Measurements from ENCODE around the gene CFAP45. TPM values are rescaled to one million over a fixed set of nuclear protein-coding genes. Genes with fewer than 3 reads are reported as not detected.
"Not testable (repeated sequence)": the region's sequence is repeated elsewhere in the genome, so short reads cannot be mapped to it uniquely, and the experiment has no call there.

Gene CFAP45
- polyA plus RNA-seq, 1 of the 3 experiments (the other 2 are of a cell fraction): 0.74 TPM

DNA sequence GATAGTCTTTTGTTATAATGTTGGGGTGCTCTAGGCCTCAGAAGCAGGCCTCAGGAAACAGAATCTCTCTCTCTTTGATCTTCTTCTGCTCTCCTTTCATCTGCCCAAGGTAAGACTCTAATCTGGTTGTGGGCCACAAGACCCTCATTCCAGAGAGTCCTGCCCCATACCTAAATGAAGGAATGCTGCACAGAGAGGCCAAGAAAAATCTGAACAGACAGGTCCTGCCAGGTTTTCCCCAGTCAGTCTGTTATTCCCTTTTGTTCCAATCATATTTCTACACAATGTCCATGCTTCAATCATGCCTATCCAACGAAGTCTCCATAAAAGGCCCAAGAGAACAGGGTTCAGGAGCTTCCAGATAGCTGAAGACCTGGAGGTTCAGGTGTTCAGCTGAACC lies 7.0 kb upstream of the CFAP45 start:
- H3K9me2 ChIP-seq: no peaks in the 10 kb centered on the region

DNA sequence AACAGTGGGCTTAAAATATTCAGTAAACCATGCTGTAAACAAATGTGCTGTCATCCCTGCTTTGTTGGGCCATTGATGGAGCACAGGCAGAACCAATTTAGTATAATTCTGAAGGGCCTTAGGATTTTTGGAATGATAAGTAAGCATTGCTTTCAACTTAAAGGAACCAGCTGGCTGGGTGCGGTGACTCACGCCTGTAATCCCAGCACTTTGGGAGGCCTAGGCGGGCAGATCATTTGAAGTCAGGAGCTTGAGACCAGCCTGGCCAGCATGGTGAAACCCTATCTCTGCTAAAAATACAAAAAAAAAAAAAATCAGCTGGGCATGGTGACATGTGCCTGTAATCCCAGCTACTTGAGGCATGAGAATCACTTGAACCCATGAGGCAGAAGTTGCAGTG lies 4.1 kb upstream of the CFAP45 start:
- H3K9me2 ChIP-seq; H3K4me1 ChIP-seq (ENCODE audit: control insufficient read depth in 1 of 2, insufficient read depth in 2 of 2, low read depth in 1 of 2, low read length in 1 of 2); H2AFZ ChIP-seq (ENCODE audit: low read depth); H3K36me3 ChIP-seq (replicated peaks in 1 of 2; ENCODE audit: control insufficient read depth in 1 of 2, insufficient read depth in 2 of 2, low read length in 1 of 2); H3K4me3 ChIP-seq (ENCODE audit: low read depth in 2 of 2, low read length in 1 of 2); DNase-seq; H3F3A ChIP-seq (replicated peaks; ENCODE audit: insufficient read depth); H3K27ac ChIP-seq (ENCODE audit: low read depth in 2 of 2, low read length in 1 of 2); H4K20me1 ChIP-seq (ENCODE audit: insufficient read depth); POLR2A ChIA-PET; H3K79me2 ChIP-seq (ENCODE audit: insufficient read depth); H3K9me3 ChIP-seq; H3K4me2 ChIP-seq; H3K9ac ChIP-seq; H3K27me3 ChIP-seq (ENCODE audit: insufficient read depth): not testable (repeated sequence)
- 76% methylated on average over 3 of the region's 3 CpGs for WGBS (ENCODE audit: low lambda C conversion rate)
- CTCF ChIA-PET: interaction anchor here (1.3 to 3.3 kb wide), 3 partner anchors 12 to 103 kb away, joined by 3 to 18 read pairs (median 5); no protein-coding TSS in a partner anchor

More for the DNA sequence above, 7.0 kb upstream of the CFAP45 start:
- ChIA-PET CTCF (interaction anchor here (1.4 to 3.3 kb wide), 4 partner anchors 13 to 100 kb away, joined by 3 to 18 read pairs (median 4); no protein-coding TSS in a partner anchor), POLR2A (no interaction called here)
- peaks cover 12 to 25% of the 10 kb centered on the region in 2 experiments; a peak in 3 of 4 replicates for H3K4me1 ChIP-seq (ENCODE audit: control insufficient read depth in 1 of 2, insufficient read depth in 2 of 2, low read depth in 1 of 2, low read length in 1 of 2)
- WGBS (ENCODE audit: low lambda C conversion rate): 36% methylated on average over 1 of the region's 1 CpG
- peaks cover 6% of the 10 kb centered on the region for H3F3A ChIP-seq (replicated peaks; ENCODE audit: insufficient read depth)
- H3K79me2 ChIP-seq (ENCODE audit: insufficient read depth): no peaks in the 10 kb centered on the region
- no peak overlapping the region for H3K27ac ChIP-seq (ENCODE audit: low read depth in 2 of 2, low read length in 1 of 2)
- no peaks in the 10 kb centered on the region for H4K20me1 ChIP-seq (ENCODE audit: insufficient read depth)
- H3K4me2 ChIP-seq: no peak overlapping the region
- H3K9me3 ChIP-seq: no peaks in the 10 kb centered on the region
- no peak overlapping the region for H3K4me3 ChIP-seq (ENCODE audit: low read depth in 2 of 2, low read length in 1 of 2)
- no peak overlapping the region for H3K9ac ChIP-seq
- H3K36me3 ChIP-seq (replicated peaks in 1 of 2; ENCODE audit: control insufficient read depth in 1 of 2, insufficient read depth in 2 of 2, low read length in 1 of 2): no peaks in the 10 kb centered on the region
- no peak for DNase-seq
- no peak overlapping the region for H2AFZ ChIP-seq (ENCODE audit: low read depth)
- no peaks in the 10 kb centered on the region for H3K27me3 ChIP-seq (ENCODE audit: insufficient read depth)
- TF ChIP-seq, protein P1, sequence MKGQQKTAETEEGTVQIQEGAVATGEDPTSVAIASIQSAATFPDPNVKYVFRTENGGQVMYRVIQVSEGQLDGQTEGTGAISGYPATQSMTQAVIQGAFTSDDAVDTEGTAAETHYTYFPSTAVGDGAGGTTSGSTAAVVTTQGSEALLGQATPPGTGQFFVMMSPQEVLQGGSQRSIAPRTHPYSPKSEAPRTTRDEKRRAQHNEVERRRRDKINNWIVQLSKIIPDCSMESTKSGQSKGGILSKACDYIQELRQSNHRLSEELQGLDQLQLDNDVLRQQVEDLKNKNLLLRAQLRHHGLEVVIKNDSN (IDR thresholded peaks at IDR 0.05; ENCODE audit: borderline replicate concordance, low read depth): no peak
- TF ChIP-seq RCOR1 (IDR thresholded peaks at IDR 0.05; ENCODE audit: low read length) (no peak), CHD2 (IDR thresholded peaks at IDR 0.05; ENCODE audit: low read length, partially characterized antibody) (no peak), EP300 (IDR thresholded peaks at IDR 0.05; ENCODE audit: borderline replicate concordance in 1 of 2, low read depth in 1 of 2, low read length in 1 of 2) (no peak), JUND (IDR thresholded peaks at IDR 0.05) (no peak), NFIC (IDR thresholded peaks at IDR 0.05; ENCODE audit: borderline replicate concordance) (no peak), GABPA (IDR thresholded peaks at IDR 0.05; ENCODE audit: low read depth) (no peak), RAD21 (IDR thresholded peaks at IDR 0.05; ENCODE audit: low read length) (no peak), FOSL2 (IDR thresholded peaks at IDR 0.05; ENCODE audit: borderline replicate concordance, low read depth) (no peak), FOXJ3 (CRISPR knock-in tag; IDR thresholded peaks at IDR 0.05) (no peak), GATA2 (CRISPR knock-in tag; IDR thresholded peaks at IDR 0.05) (no peak), MXI1 (IDR thresholded peaks at IDR 0.05; ENCODE audit: low read depth, low read length) (no peak), EZH2phosphoT487 (IDR thresholded peaks at IDR 0.05; ENCODE audit: borderline replicate concordance, low read depth) (no peak), SIN3A (IDR thresholded peaks at IDR 0.05; ENCODE audit: borderline replicate concordance, low read depth, low read length) (no peak), NRF1 (IDR thresholded peaks at IDR 0.05; ENCODE audit: low read depth, low read length) (no peak), ELF1 (IDR thresholded peaks at IDR 0.05) (no peak)
- TF ChIP-seq, protein P2, sequence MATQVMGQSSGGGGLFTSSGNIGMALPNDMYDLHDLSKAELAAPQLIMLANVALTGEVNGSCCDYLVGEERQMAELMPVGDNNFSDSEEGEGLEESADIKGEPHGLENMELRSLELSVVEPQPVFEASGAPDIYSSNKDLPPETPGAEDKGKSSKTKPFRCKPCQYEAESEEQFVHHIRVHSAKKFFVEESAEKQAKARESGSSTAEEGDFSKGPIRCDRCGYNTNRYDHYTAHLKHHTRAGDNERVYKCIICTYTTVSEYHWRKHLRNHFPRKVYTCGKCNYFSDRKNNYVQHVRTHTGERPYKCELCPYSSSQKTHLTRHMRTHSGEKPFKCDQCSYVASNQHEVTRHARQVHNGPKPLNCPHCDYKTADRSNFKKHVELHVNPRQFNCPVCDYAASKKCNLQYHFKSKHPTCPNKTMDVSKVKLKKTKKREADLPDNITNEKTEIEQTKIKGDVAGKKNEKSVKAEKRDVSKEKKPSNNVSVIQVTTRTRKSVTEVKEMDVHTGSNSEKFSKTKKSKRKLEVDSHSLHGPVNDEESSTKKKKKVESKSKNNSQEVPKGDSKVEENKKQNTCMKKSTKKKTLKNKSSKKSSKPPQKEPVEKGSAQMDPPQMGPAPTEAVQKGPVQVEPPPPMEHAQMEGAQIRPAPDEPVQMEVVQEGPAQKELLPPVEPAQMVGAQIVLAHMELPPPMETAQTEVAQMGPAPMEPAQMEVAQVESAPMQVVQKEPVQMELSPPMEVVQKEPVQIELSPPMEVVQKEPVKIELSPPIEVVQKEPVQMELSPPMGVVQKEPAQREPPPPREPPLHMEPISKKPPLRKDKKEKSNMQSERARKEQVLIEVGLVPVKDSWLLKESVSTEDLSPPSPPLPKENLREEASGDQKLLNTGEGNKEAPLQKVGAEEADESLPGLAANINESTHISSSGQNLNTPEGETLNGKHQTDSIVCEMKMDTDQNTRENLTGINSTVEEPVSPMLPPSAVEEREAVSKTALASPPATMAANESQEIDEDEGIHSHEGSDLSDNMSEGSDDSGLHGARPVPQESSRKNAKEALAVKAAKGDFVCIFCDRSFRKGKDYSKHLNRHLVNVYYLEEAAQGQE (IDR thresholded peaks at IDR 0.05; ENCODE audit: low read depth, low read length): no peak
- TF ChIP-seq, protein P3, sequence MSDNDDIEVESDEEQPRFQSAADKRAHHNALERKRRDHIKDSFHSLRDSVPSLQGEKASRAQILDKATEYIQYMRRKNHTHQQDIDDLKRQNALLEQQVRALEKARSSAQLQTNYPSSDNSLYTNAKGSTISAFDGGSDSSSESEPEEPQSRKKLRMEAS (IDR thresholded peaks at IDR 0.05; ENCODE audit: low read depth): no peak
- TF ChIP-seq, protein P4, sequence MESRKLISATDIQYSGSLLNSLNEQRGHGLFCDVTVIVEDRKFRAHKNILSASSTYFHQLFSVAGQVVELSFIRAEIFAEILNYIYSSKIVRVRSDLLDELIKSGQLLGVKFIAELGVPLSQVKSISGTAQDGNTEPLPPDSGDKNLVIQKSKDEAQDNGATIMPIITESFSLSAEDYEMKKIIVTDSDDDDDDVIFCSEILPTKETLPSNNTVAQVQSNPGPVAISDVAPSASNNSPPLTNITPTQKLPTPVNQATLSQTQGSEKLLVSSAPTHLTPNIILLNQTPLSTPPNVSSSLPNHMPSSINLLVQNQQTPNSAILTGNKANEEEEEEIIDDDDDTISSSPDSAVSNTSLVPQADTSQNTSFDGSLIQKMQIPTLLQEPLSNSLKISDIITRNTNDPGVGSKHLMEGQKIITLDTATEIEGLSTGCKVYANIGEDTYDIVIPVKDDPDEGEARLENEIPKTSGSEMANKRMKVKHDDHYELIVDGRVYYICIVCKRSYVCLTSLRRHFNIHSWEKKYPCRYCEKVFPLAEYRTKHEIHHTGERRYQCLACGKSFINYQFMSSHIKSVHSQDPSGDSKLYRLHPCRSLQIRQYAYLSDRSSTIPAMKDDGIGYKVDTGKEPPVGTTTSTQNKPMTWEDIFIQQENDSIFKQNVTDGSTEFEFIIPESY (IDR thresholded peaks at IDR 0.05; ENCODE audit: borderline replicate concordance, low read depth): no peak

Data from SK-N-SH (cell line).